ENCODE measurements around the gene NGF.
"Not testable (repeated sequence)": the region's sequence is repeated elsewhere in the genome, so short reads cannot be mapped to it uniquely, and the experiment has no call there.

Gene NGF

GRCh38 chr1:115311474-115311989 is 26.5 kb downstream of the NGF start:
- H3K27ac ChIP-seq (ENCODE audit: low read depth, low read length), result no peak overlapping the region
- no peaks in the 10 kb centered on the region for H3K9me3 ChIP-seq (ENCODE audit: control insufficient read depth in 1 of 2, low read length in 2 of 2)
- H3K9ac ChIP-seq (ENCODE audit: low read depth in 1 of 2, low read length in 2 of 2), result no peak overlapping the region
- H3K27me3 ChIP-seq (ENCODE audit: control insufficient read depth in 1 of 2, insufficient read depth in 2 of 2, low read length in 2 of 2), result no peaks in the 10 kb centered on the region
- no peaks in the 10 kb centered on the region for H3K4me1 ChIP-seq (ENCODE audit: control insufficient read depth in 1 of 2, insufficient read depth in 2 of 2, low read length in 2 of 2)
- no peak overlapping the region for H3K4me3 ChIP-seq (ENCODE audit: low read depth in 1 of 2, low read length in 2 of 2)
- no peaks in the 10 kb centered on the region for H3K36me3 ChIP-seq (ENCODE audit: control insufficient read depth in 1 of 2, insufficient read depth in 2 of 2, low read length in 2 of 2)

DNA sequence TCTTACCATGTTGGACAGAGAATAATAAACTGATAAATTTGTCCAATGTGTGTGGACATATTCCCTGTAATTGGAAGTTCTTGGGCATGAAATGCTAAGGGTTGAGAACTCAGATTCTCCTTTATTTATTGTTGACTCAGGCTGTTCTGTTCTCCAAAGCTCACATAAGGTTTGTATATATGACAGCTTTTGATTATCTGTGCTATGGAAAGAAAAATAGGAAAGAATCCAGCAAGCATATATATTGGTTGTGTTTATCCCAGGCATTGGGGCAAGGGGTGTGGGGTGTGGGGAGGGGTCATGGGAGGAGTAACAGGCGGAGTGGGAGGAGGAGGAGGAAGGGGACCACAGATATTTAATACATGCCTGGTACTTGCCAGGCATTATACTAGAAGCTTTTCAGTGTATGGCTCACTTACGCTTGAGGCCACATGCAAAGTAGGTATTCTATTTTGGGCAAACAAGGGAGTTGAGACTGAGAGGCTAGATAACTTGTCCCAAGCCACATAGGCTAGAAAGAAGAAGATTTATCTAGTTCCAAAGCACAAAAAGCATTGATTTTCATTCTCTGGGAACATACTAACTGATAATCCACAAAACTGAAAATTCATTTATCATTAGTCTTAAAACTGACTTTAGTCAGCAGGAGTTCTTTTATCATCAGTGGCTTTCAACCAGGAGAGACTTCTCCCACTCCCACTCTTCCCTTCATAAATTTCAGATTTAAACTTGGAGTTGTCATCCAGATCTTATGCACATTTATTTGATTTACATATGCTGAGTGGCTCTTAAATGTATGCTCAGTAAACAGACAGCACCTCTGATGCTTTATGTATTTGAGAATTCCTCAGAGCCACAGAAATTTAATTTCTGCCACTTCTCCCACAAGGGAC is 27.2 kb downstream of the NGF start:
- H3K9ac ChIP-seq (ENCODE audit: low read depth in 1 of 2, low read length in 2 of 2), result no peak overlapping the region
- H3K27me3 ChIP-seq (ENCODE audit: control insufficient read depth in 1 of 2, insufficient read depth in 2 of 2, low read length in 2 of 2), result no peaks in the 10 kb centered on the region
- H3K27ac ChIP-seq (ENCODE audit: low read depth, low read length), result no peak overlapping the region
- H3K4me3 ChIP-seq (ENCODE audit: low read depth in 1 of 2, low read length in 2 of 2), result no peak overlapping the region
- no peaks in the 10 kb centered on the region for H3K4me1 ChIP-seq (ENCODE audit: control insufficient read depth in 1 of 2, insufficient read depth in 2 of 2, low read length in 2 of 2)
- H3K36me3 ChIP-seq (ENCODE audit: control insufficient read depth in 1 of 2, insufficient read depth in 2 of 2, low read length in 2 of 2), result no peaks in the 10 kb centered on the region
- no peaks in the 10 kb centered on the region for H3K9me3 ChIP-seq (ENCODE audit: control insufficient read depth in 1 of 2, low read length in 2 of 2)

- not testable (repeated sequence) for H3K27ac ChIP-seq (ENCODE audit: low read depth, low read length); H3K9me3 ChIP-seq (ENCODE audit: control insufficient read depth in 1 of 2, low read length in 2 of 2); H3K9ac ChIP-seq (ENCODE audit: low read depth in 1 of 2, low read length in 2 of 2); H3K4me1 ChIP-seq (ENCODE audit: control insufficient read depth in 1 of 2, insufficient read depth in 2 of 2, low read length in 2 of 2); H3K36me3 ChIP-seq (ENCODE audit: control insufficient read depth in 1 of 2, insufficient read depth in 2 of 2, low read length in 2 of 2); H3K4me3 ChIP-seq (ENCODE audit: low read depth in 1 of 2, low read length in 2 of 2); H3K27me3 ChIP-seq (ENCODE audit: control insufficient read depth in 1 of 2, insufficient read depth in 2 of 2, low read length in 2 of 2)
Measured at GRCh38 chr1:115309504-115309903, 28.5 kb downstream of the NGF start.

GRCh38 chr1:115308969-115309368 is 29.1 kb downstream of the NGF start:
- no peaks in the 10 kb centered on the region for H3K4me1 ChIP-seq (ENCODE audit: control insufficient read depth in 1 of 2, insufficient read depth in 2 of 2, low read length in 2 of 2)
- H3K27ac ChIP-seq (ENCODE audit: low read depth, low read length), result no peak overlapping the region
- no peak overlapping the region for H3K9ac ChIP-seq (ENCODE audit: low read depth in 1 of 2, low read length in 2 of 2)
- H3K27me3 ChIP-seq (ENCODE audit: control insufficient read depth in 1 of 2, insufficient read depth in 2 of 2, low read length in 2 of 2), result no peaks in the 10 kb centered on the region
- no peaks in the 10 kb centered on the region for H3K9me3 ChIP-seq (ENCODE audit: control insufficient read depth in 1 of 2, low read length in 2 of 2)
- H3K4me3 ChIP-seq (ENCODE audit: low read depth in 1 of 2, low read length in 2 of 2), result no peak overlapping the region
- H3K36me3 ChIP-seq (ENCODE audit: control insufficient read depth in 1 of 2, insufficient read depth in 2 of 2, low read length in 2 of 2), result no peaks in the 10 kb centered on the region

DNA sequence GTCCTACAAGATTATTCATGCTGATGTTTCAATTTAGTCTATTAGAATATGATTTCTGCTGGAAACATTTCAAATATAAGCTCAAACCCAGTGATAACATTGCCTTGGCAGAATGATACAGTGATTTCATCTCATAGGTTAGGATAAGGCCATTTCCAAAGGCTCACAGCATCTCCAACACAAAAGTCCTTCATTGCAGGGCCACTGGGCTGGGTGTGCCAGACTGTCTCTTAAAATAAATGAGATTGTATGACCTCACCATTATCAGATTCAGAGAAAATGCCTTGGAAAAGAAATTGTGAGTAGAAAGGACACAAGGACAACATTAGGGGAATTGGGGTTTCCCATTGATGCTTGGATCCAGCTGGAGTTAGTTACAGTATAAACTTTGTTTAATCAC is 30.4 kb downstream of the NGF start:
- no peak overlapping the region for H3K4me3 ChIP-seq (ENCODE audit: low read depth in 1 of 2, low read length in 2 of 2)
- H3K9me3 ChIP-seq (ENCODE audit: control insufficient read depth in 1 of 2, low read length in 2 of 2), result no peaks in the 10 kb centered on the region
- no peaks in the 10 kb centered on the region for H3K27me3 ChIP-seq (ENCODE audit: control insufficient read depth in 1 of 2, insufficient read depth in 2 of 2, low read length in 2 of 2)
- H3K4me1 ChIP-seq (ENCODE audit: control insufficient read depth in 1 of 2, insufficient read depth in 2 of 2, low read length in 2 of 2), result no peaks in the 10 kb centered on the region
- no peaks in the 10 kb centered on the region for H3K36me3 ChIP-seq (ENCODE audit: control insufficient read depth in 1 of 2, insufficient read depth in 2 of 2, low read length in 2 of 2)
- no peak overlapping the region for H3K27ac ChIP-seq (ENCODE audit: low read depth, low read length)
- no peak overlapping the region for H3K9ac ChIP-seq (ENCODE audit: low read depth in 1 of 2, low read length in 2 of 2)

- Histone ChIP-seq H3K9ac (ENCODE audit: low read depth in 1 of 2, low read length in 2 of 2) (no peak overlapping the region), H3K4me1 (ENCODE audit: control insufficient read depth in 1 of 2, insufficient read depth in 2 of 2, low read length in 2 of 2) (no peaks in the 10 kb centered on the region), H3K9me3 (ENCODE audit: control insufficient read depth in 1 of 2, low read length in 2 of 2) (no peaks in the 10 kb centered on the region), H3K36me3 (ENCODE audit: control insufficient read depth in 1 of 2, insufficient read depth in 2 of 2, low read length in 2 of 2) (no peaks in the 10 kb centered on the region), H3K4me3 (ENCODE audit: low read depth in 1 of 2, low read length in 2 of 2) (no peak overlapping the region), H3K27ac (ENCODE audit: low read depth, low read length) (no peak overlapping the region), H3K27me3 (ENCODE audit: control insufficient read depth in 1 of 2, insufficient read depth in 2 of 2, low read length in 2 of 2) (no peaks in the 10 kb centered on the region)
Measured at GRCh38 chr1:115306146-115306545, 31.9 kb downstream of the NGF start.

GRCh38 chr1:115303364-115303763 is 34.7 kb downstream of the NGF start:
- Histone ChIP-seq H3K4me3 (ENCODE audit: low read depth in 1 of 2, low read length in 2 of 2) (no peak overlapping the region), H3K9me3 (ENCODE audit: control insufficient read depth in 1 of 2, low read length in 2 of 2) (no peaks in the 10 kb centered on the region), H3K27ac (ENCODE audit: low read depth, low read length) (no peak overlapping the region), H3K27me3 (ENCODE audit: control insufficient read depth in 1 of 2, insufficient read depth in 2 of 2, low read length in 2 of 2) (no peaks in the 10 kb centered on the region), H3K4me1 (ENCODE audit: control insufficient read depth in 1 of 2, insufficient read depth in 2 of 2, low read length in 2 of 2) (no peaks in the 10 kb centered on the region), H3K36me3 (ENCODE audit: control insufficient read depth in 1 of 2, insufficient read depth in 2 of 2, low read length in 2 of 2) (no peaks in the 10 kb centered on the region), H3K9ac (ENCODE audit: low read depth in 1 of 2, low read length in 2 of 2) (no peak overlapping the region)

DNA sequence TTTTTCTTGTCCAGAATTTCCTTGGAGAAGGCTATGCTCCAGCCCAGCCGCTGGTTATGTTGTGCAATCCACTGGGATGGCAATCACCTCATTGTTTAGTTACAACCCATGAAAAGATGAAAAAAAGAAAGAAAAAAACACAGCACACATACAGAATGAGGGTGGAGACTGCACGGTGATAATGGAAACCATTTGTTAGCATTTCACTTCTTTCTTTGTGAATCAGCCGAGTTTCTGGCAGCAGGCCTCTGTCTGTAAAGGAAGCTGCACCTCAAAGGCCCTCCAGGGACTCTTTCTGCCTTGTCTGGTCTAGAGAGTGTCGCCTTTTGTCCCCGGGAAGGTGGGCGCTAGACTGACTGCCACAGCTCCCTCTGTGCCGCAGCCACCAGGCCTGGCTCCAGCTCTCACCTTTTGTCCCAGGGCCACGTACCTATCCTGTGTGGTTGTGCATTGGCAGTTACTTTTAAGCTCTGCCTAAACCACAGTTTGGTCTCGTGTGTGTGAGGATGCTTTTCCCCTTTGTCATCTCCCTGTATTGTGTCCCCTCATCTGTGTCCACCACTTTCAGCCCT is 35.6 kb downstream of the NGF start:
- H3K9ac ChIP-seq (ENCODE audit: low read depth in 1 of 2, low read length in 2 of 2), result no peak overlapping the region
- no peaks in the 10 kb centered on the region for H3K36me3 ChIP-seq (ENCODE audit: control insufficient read depth in 1 of 2, insufficient read depth in 2 of 2, low read length in 2 of 2)
- no peaks in the 10 kb centered on the region for H3K9me3 ChIP-seq (ENCODE audit: control insufficient read depth in 1 of 2, low read length in 2 of 2)
- H3K4me3 ChIP-seq (ENCODE audit: low read depth in 1 of 2, low read length in 2 of 2), result no peak overlapping the region
- no peaks in the 10 kb centered on the region for H3K27me3 ChIP-seq (ENCODE audit: control insufficient read depth in 1 of 2, insufficient read depth in 2 of 2, low read length in 2 of 2)
- H3K27ac ChIP-seq (ENCODE audit: low read depth, low read length), result no peak overlapping the region
- H3K4me1 ChIP-seq (ENCODE audit: control insufficient read depth in 1 of 2, insufficient read depth in 2 of 2, low read length in 2 of 2), result no peaks in the 10 kb centered on the region

GRCh38 chr1:115301438-115302020 is 36.5 kb downstream of the NGF start:
- no peak overlapping the region for H3K27ac ChIP-seq (ENCODE audit: low read depth, low read length)
- H3K27me3 ChIP-seq (ENCODE audit: control insufficient read depth in 1 of 2, insufficient read depth in 2 of 2, low read length in 2 of 2), result no peaks in the 10 kb centered on the region
- no peak overlapping the region for H3K4me3 ChIP-seq (ENCODE audit: low read depth in 1 of 2, low read length in 2 of 2)
- no peaks in the 10 kb centered on the region for H3K4me1 ChIP-seq (ENCODE audit: control insufficient read depth in 1 of 2, insufficient read depth in 2 of 2, low read length in 2 of 2)
- H3K9me3 ChIP-seq (ENCODE audit: control insufficient read depth in 1 of 2, low read length in 2 of 2), result no peaks in the 10 kb centered on the region
- H3K36me3 ChIP-seq (ENCODE audit: control insufficient read depth in 1 of 2, insufficient read depth in 2 of 2, low read length in 2 of 2), result no peaks in the 10 kb centered on the region
- no peak overlapping the region for H3K9ac ChIP-seq (ENCODE audit: low read depth in 1 of 2, low read length in 2 of 2)

DNA sequence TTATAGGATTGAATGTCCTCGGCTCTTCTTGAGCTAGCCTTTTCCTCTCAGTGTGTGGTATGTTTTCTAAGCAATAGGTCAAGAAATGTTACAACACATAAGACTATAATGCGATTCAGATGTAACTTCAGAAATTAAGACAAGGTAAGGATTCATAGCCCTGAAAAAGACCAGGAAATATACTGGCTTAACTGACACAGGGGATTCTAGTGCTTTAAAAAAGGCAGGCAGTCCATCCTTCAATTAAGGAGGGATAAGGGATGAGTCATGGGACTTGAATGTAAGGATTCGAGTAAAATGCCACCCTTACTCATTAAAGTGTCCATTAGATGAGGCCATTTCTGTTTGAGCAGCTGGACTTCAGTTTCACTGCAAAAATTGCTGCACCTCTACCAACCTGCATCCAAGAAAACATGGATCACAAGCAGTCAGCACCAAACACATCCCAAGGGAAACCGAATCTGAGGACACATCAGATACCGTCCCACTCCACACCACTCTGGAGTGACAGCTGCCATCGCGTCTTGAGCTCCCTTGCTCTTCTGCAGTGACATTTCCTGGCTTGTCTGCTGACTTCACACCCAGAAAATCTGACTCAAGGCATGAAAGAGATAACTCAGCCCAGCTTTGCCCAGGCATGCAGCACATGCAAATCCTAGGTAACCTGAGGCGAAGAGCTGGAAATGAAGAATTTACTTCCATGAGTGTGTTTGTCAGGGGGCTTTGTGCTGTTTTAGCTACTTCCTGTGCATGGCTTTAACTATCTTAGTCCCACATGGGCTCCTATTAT is 37.8 kb downstream of the NGF start:
- no peak overlapping the region for H3K9ac ChIP-seq (ENCODE audit: low read depth in 1 of 2, low read length in 2 of 2)
- H3K36me3 ChIP-seq (ENCODE audit: control insufficient read depth in 1 of 2, insufficient read depth in 2 of 2, low read length in 2 of 2), result no peaks in the 10 kb centered on the region
- H3K27ac ChIP-seq (ENCODE audit: low read depth, low read length), result no peak overlapping the region
- H3K4me1 ChIP-seq (ENCODE audit: control insufficient read depth in 1 of 2, insufficient read depth in 2 of 2, low read length in 2 of 2), result no peaks in the 10 kb centered on the region
- no peaks in the 10 kb centered on the region for H3K9me3 ChIP-seq (ENCODE audit: control insufficient read depth in 1 of 2, low read length in 2 of 2)
- no peak overlapping the region for H3K4me3 ChIP-seq (ENCODE audit: low read depth in 1 of 2, low read length in 2 of 2)
- H3K27me3 ChIP-seq (ENCODE audit: control insufficient read depth in 1 of 2, insufficient read depth in 2 of 2, low read length in 2 of 2), result no peaks in the 10 kb centered on the region

All from duodenal mucosa (tissue), 2 donors.